H9 (cell line): ENCODE data around the gene TMEM176B. TPM values are rescaled to one million over a fixed set of nuclear protein-coding genes. Genes with fewer than 3 reads are reported as not detected.
A peak's percentile ranks its signal among the peaks of the same experiment; 100 is the strongest.

Experiments
- DNase-seq: peaks from one replicate; pipeline ENCODE4 v3.0.0-alpha.2; 2017
- H2AFZ ChIP-seq: one replicate; pipeline ENCODE4 v1.6.1; 2013; ENCODE audit warnings: mild to moderate bottlenecking, low read length, control low read depth, moderate library complexity
- H2AK5ac ChIP-seq: 2 replicates; pipeline ENCODE4 v1.6.1; 2013; ENCODE audit warnings: low read length, control low read depth, mixed read lengths; ENCODE audit not compliant: insufficient read length
- H2BK120ac ChIP-seq: one replicate; pipeline ENCODE4 v1.6.1; 2013; ENCODE audit warnings: low read depth, mild to moderate bottlenecking, low read length, control low read depth, inconsistent platforms; ENCODE audit not compliant: poor library complexity, severe bottlenecking
- H2BK12ac ChIP-seq: 2 replicates; pipeline ENCODE4 v1.6.1; 2013; ENCODE audit warnings: low read length, control low read depth, mixed read lengths, low read depth; ENCODE audit not compliant: insufficient read length
- H2BK15ac ChIP-seq: 2 replicates; pipeline ENCODE4 v1.6.1; 2013; ENCODE audit warnings: low read depth, low read length, control low read depth
- H2BK20ac ChIP-seq: one replicate; pipeline ENCODE4 v1.6.1; 2013; ENCODE audit warnings: low read depth, mild to moderate bottlenecking, low read length, control low read depth, inconsistent platforms; ENCODE audit not compliant: poor library complexity, severe bottlenecking
- H2BK5ac ChIP-seq: 2 replicates; pipeline ENCODE4 v1.6.1; 2013; ENCODE audit warnings: low read length, control low read depth, mixed read lengths; ENCODE audit not compliant: insufficient read length
- H3K14ac ChIP-seq: 2 replicates; pipeline ENCODE4 v1.6.1; 2013; ENCODE audit warnings: low read length, control low read depth; ENCODE audit not compliant: insufficient read depth
- H3K18ac ChIP-seq: 2 replicates; pipeline ENCODE4 v1.6.1; 2013; ENCODE audit warnings: low read depth, mild to moderate bottlenecking, mixed read lengths, low read length, control low read depth; ENCODE audit not compliant: insufficient read length
- H3K23ac ChIP-seq: 2 replicates; pipeline ENCODE4 v1.6.1; 2013; ENCODE audit warnings: low read length, control low read depth, mixed read lengths, low read depth; ENCODE audit not compliant: insufficient read length
- H3K23me2 ChIP-seq: 2 replicates; pipeline ENCODE4 v1.6.1; 2013; ENCODE audit warnings: low read depth, mild to moderate bottlenecking, mixed read lengths, low read length, control low read depth; ENCODE audit not compliant: insufficient read length, poor library complexity, severe bottlenecking
- H3K27ac ChIP-seq: 2 replicates; pipeline ENCODE4 v1.5.1; 2013; ENCODE audit warnings: low read length, control low read depth, mixed read lengths, low read depth; ENCODE audit not compliant: insufficient read length
- H3K27me3 ChIP-seq: 2 replicates; pipeline ENCODE4 v1.6.1; 2013; ENCODE audit warnings: low read length, control low read depth, inconsistent platforms; ENCODE audit not compliant: insufficient read depth
- H3K4ac ChIP-seq: 2 replicates; pipeline ENCODE4 v1.6.1; 2013; ENCODE audit warnings: low read depth, mild to moderate bottlenecking, control low read depth, inconsistent platforms, low read length, moderate library complexity
- H3K4me1 ChIP-seq: 2 replicates; pipeline ENCODE4 v1.6.1; 2013; ENCODE audit warnings: low read length, control low read depth, inconsistent platforms; ENCODE audit not compliant: insufficient read depth
- H3K4me2 ChIP-seq: 2 replicates; pipeline ENCODE4 v1.6.1; 2013; ENCODE audit warnings: low read length, control low read depth, mixed read lengths; ENCODE audit not compliant: insufficient read length, insufficient read depth
- H3K56ac ChIP-seq: 2 replicates; pipeline ENCODE4 v1.6.1; 2013; ENCODE audit warnings: low read depth, mild to moderate bottlenecking, mixed read lengths, low read length, control low read depth; ENCODE audit not compliant: insufficient read length
- H3K79me1 ChIP-seq: 2 replicates; pipeline ENCODE4 v1.6.1; 2013; ENCODE audit warnings: low read depth, mild to moderate bottlenecking, moderate library complexity, low read length, control low read depth, inconsistent platforms; ENCODE audit not compliant: insufficient read depth, poor library complexity, severe bottlenecking
- H3K79me2 ChIP-seq: 2 replicates; pipeline ENCODE4 v1.6.1; 2013; ENCODE audit warnings: low read length, control low read depth, inconsistent platforms; ENCODE audit not compliant: insufficient read depth
- H3K9ac ChIP-seq: 2 replicates; pipeline ENCODE4 v1.6.1; 2013; ENCODE audit warnings: low read length, control low read depth, mixed read lengths; ENCODE audit not compliant: insufficient read length; ENCODE audit errors: extremely low read depth
- H3K9me3 ChIP-seq: one replicate; pipeline ENCODE4 v1.6.1; 2013; ENCODE audit warnings: low read depth, low read length, inconsistent platforms; ENCODE audit not compliant: control insufficient read depth
- H3T11ph ChIP-seq: one replicate; pipeline ENCODE4 v1.6.1; 2013; ENCODE audit warnings: mild to moderate bottlenecking, low read length, control low read depth, inconsistent platforms
- H4K20me1 ChIP-seq: one replicate; pipeline ENCODE4 v1.6.1; 2013; ENCODE audit not compliant: control insufficient read depth, insufficient read length, insufficient read depth
- H4K5ac ChIP-seq: 2 replicates; pipeline ENCODE4 v1.6.1; 2013; ENCODE audit warnings: low read depth, mild to moderate bottlenecking, mixed read lengths, low read length, control low read depth; ENCODE audit not compliant: insufficient read length
- H4K8ac ChIP-seq: replicated peaks from 2 replicates; pipeline ENCODE4 v1.6.1; 2013; ENCODE audit warnings: low read length, control low read depth, mixed read lengths, low read depth; ENCODE audit not compliant: insufficient read length
- H4K91ac ChIP-seq: 2 replicates; pipeline ENCODE4 v1.6.1; 2013; ENCODE audit warnings: low read depth, mild to moderate bottlenecking, moderate library complexity, mixed read lengths, low read length, control low read depth; ENCODE audit not compliant: insufficient read length
- H3K27ac Mint-ChIP-seq, 3 experiments: 2 replicates in 2 of 3; 3 replicates in 1 of 3; pipeline ENCODE4 v1.8.0; 2020 to 2021; ENCODE audit warnings: mixed read lengths in 3 of 3, mild to moderate bottlenecking in 1 of 3, moderate library complexity in 1 of 3
- H3K27me3 Mint-ChIP-seq: 2 replicates; pipeline ENCODE4 v1.8.0; 2021; ENCODE audit warnings: low read depth, mild to moderate bottlenecking, moderate library complexity, mixed read lengths
- H3K36me3 Mint-ChIP-seq, 3 experiments: 2 replicates in 2 of 3; 3 replicates in 1 of 3; pipeline ENCODE4 v1.8.0; 2020 to 2021; ENCODE audit warnings: low read depth in 3 of 3, mixed read lengths in 3 of 3; ENCODE audit not compliant: insufficient read depth in 1 of 3
- H3K4me1 Mint-ChIP-seq, 2 experiments: 2 replicates each; pipeline ENCODE4 v1.8.0; 2020; ENCODE audit warnings: mixed read lengths in 2 of 2
- H3K4me3 Mint-ChIP-seq, 2 experiments: 2 replicates in 1 of 2; 3 replicates in 1 of 2; pipeline ENCODE4 v1.8.0; 2020 to 2021; ENCODE audit warnings: mild to moderate bottlenecking in 2 of 2, mixed read lengths in 2 of 2, moderate library complexity in 1 of 2
- H3K9me3 Mint-ChIP-seq, 2 experiments: 2 replicates in 1 of 2; 3 replicates in 1 of 2; pipeline ENCODE4 v1.8.0; 2020; ENCODE audit warnings: mild to moderate bottlenecking in 2 of 2, mixed read lengths in 2 of 2, moderate library complexity in 1 of 2
- CTCF ChIP-seq: fragments of 200-600 bp; sonication (generic); conservative IDR thresholded peaks from 3 replicates; pipeline ENCODE4 v1.8.0; 2021; ENCODE audit warnings: antibody characterized with exemption, mild to moderate bottlenecking
- WGBS: extraction: QIAGEN DNeasy Blood & Tissue Kit; methylation state at CpG from one replicate; pipeline ENCODE4 v1.1.7; 2013; ENCODE audit warnings: missing lambda C conversion rate, low lambda C conversion rate, mixed read lengths; ENCODE audit not compliant: insufficient read length; ENCODE audit errors: extremely low coverage; 5-methylcytosine and 5-hydroxymethylcytosine counted together
- total RNA-seq: library from RNA; stranded (reverse); gene quantifications from 2 replicates; pipeline ENCODE4 v1.2.1, GENCODE V29; 2021

TMEM176B gene
- total RNA-seq, 1 experiment from 2014 or later: 0.85 TPM

DNA sequence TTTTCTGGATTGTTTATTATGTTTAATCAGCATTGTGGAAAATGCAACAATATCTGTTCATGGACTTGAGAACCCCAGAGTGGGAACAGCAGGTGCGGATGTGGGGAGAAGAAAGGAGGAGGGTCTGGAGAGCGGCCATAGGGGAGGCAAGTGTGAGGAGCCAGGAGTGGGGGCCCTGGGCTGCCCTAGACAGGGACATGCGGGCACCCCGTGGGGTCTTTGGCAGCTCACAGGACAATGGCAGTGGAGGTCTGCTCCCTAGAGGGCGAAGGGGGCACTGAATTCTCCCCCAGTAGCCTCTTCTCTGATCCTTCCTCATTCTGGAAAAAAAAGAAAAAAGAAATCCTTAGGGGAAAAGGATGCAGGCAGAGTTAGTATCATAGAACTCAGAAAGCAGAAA, 8.9 kb downstream of the TMEM176B start:
- no peak overlapping the region for H3T11ph ChIP-seq
- no peaks in the 10 kb centered on the region for H3K27me3 ChIP-seq
- no peak overlapping the region for H4K5ac ChIP-seq
- Mint-ChIP-seq H3K9me3 (0 out of 5 replicates have a peak, but pooled peaks cover 5% of the 10 kb centered on the region in 2 experiments), H3K27me3 (peaks cover 29% of the 10 kb centered on the region), H3K27ac (no peak overlapping the region), H3K4me3 (no peak overlapping the region), H3K36me3 (peaks cover 0 to 3% (median 0%) of the 10 kb centered on the region in 3 experiments; a peak in 1 of 7 replicates), H3K4me1 (no peaks in the 10 kb centered on the region)
- H3K4me1 ChIP-seq: no peaks in the 10 kb centered on the region
- no peak overlapping the region for H3K27ac ChIP-seq
- no peaks in the 10 kb centered on the region for H4K20me1 ChIP-seq
- no peak overlapping the region for H3K23ac ChIP-seq
- no CpG with 5 or more reads among the region's 5 CpGs for whole genome bisulfite sequencing
- H3K4ac ChIP-seq: no peak overlapping the region
- H2BK5ac ChIP-seq: no peak overlapping the region
- no peak overlapping the region for H3K18ac ChIP-seq
- no peak overlapping the region for H2BK12ac ChIP-seq
- no peak overlapping the region for H2AFZ ChIP-seq
- H3K9ac ChIP-seq: no peak overlapping the region
- H2BK120ac ChIP-seq: no peak overlapping the region
- H3K14ac ChIP-seq: no peak overlapping the region
- TF ChIP-seq CTCF: peak; percentile 22; the same call in 1 of the 3 replicates
- H3K79me1 ChIP-seq: no peaks in the 10 kb centered on the region
- no peaks in the 10 kb centered on the region for H3K23me2 ChIP-seq
- no peaks in the 10 kb centered on the region for H3K9me3 ChIP-seq
- H2AK5ac ChIP-seq: no peak overlapping the region
- H3K4me2 ChIP-seq: no peak overlapping the region
- no peak overlapping the region for H4K8ac ChIP-seq
- no peak overlapping the region for H3K56ac ChIP-seq
- no peak overlapping the region for H2BK20ac ChIP-seq
- no peak overlapping the region for H2BK15ac ChIP-seq
- no peaks in the 10 kb centered on the region for H3K79me2 ChIP-seq
- H4K91ac ChIP-seq: no peak overlapping the region
- DNase-seq: no peak
